NCI-H1105 (cell line): ENCODE results near the gene ST3GAL3.

Experiments
- DNase-seq: peaks from one replicate; lab custom pipeline; 2025; lab: John Stamatoyannopoulos, UW

ST3GAL3 gene

DNA sequence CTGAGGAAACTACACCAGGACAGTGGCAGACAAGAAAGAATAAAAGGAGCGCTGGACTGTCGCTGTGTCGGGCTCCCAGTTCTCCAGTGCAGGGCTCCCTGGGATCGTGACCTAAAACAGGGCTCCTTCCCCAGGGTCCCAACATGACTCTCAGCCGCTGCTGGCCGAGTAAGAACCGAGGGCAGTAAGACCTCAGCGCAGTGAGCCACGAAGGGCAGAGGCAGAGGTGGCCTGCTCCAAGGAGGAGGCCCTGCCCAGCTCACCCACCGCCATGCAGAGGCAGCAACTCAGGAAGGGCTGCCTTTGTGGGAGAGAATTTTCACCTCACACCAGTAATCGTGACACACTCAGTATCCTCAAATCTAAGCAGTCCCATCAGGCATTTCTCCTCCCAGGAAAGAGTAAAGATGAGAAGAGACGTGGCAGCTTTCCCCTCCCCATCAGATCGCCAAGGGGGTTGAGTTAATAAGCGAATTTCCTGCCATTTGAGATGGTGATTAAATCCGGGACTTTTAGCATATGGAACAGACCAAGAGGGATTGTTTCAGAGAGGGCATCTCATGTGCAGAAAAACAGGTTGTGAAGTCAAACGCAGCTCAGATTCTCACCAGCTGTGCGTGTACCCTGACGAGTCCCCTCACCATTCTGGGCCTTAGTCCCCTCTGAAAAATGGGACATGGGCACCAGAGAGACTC, 206.5 kb downstream of the ST3GAL3 start:
- DNase-seq, result no peak

DNA sequence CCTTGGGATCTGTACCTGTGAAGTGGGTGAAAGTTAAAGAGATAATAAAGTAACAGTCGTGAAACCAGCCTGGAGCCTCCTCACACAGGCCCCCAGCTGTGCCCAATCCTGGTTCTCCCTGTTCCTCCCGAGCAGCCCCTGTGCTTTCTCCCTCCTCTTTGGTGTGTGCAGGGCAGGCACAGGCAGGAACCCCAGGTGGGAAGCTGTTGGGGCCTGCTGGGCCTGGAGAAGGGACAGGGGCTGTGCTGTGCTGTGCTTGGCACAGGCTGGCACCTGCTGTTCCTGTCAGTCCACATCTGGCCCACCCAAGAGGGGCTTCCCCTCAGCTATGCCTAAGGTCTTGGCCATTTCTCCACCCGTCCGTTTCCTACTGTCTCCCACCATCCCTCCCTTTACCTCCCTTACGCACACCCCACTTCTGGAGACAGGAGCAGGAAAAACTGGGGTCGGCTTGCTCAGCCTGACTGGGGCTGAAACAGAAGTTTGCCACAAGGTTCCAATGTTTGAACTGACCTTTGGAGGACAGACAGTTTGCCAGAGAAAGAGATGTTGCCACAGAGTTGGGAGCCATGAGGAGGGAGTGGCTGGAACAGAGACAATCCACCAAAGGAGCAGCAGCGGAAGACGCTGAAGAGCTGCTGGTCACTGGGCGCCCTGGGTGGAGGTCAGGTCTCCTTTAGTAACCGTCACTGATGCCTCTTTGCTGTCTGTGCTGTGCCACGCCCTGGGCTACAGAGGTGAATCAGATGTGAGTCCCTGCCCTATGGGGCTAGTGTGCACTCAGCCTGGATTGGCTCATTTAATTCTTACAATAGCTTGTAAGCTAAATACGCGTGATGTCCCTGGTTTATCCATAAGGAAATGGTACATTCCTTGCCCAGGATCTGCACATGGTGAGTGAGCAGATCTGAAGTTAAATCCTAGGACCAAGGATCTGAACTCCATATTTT, 207.5 kb downstream of the ST3GAL3 start:
- DNase-seq, result no peak

DNA sequence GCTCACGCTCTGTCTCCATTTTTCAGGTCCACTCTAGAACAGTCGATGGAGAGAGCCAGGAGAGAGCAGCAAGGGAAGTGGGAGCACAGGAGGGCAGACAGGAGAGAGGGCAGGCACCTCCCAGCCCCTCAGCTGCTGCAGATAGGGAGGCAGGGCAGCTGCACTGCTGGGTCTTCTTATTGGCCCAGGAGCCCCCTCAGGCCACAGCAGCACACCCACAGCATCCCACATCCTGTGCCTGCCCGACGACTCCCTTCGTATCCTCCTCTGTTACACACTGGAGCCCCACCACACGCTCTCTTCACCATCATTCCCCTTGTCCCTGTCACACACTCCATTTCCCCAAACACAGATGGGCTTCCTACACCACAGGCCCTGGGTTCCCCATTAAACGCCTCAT, 212.6 kb downstream of the ST3GAL3 start:
- DNase-seq, result no peak

DNA sequence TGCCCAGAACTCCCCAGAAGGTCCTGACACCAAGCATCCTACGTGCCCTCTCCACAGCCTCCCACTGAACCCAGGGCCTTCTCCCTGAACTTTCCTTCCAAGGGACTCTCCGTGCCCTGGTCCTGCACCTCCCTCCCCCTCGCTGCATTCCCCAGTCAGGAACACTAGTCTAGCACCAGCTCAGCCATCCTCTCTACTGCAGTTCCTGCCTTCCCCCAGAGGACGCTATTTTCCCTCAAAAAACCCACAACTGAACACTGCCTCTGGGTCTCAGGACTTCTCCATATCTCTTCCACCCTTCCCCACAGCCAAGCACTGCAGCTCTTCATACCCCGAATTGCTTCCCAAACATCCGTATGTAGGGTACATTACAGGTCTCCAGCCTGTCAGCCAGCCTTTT, 213.7 kb downstream of the ST3GAL3 start:
- no peak for DNase-seq

DNA sequence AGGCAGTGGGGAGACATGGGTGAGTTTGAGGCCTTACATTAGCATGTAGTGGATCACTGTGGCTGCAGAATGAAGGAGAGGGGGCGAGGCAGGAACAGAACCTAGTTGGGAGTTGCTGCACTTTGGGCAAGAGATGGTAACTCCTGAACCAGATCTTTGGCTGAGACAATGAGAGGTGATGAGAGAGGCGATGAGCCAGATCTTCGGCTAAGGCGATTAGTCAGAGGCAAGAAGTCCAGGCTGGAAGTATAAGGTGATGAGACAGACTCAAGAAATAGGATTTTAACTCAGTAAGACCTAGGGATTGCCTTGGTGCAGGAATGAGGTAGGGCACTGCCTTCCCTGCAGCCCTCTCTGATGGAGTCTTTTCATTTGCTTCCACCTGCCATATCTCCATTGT, 217.2 kb downstream of the ST3GAL3 start:
- DNase-seq, result no peak

DNA sequence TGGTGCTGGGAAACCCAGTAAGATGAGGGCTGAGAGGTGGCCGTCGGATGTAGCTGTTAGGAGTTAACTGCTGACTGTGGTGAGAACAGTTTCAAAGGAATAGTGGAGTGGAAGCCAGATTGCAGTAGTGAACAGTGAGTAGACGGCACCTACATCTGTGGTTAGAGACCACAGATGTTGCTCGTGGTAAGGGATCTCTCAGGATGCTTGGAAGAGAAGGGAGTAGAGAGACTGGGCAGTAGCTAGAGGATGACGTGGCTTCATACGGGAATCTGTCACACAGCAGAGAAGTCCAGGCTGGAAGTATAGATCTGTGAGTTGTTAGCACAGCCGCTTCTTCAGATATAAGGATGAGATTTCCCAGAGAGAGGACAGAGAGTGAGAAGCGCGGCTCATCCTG, 218.5 kb downstream of the ST3GAL3 start:
- DNase-seq, result no peak

DNA sequence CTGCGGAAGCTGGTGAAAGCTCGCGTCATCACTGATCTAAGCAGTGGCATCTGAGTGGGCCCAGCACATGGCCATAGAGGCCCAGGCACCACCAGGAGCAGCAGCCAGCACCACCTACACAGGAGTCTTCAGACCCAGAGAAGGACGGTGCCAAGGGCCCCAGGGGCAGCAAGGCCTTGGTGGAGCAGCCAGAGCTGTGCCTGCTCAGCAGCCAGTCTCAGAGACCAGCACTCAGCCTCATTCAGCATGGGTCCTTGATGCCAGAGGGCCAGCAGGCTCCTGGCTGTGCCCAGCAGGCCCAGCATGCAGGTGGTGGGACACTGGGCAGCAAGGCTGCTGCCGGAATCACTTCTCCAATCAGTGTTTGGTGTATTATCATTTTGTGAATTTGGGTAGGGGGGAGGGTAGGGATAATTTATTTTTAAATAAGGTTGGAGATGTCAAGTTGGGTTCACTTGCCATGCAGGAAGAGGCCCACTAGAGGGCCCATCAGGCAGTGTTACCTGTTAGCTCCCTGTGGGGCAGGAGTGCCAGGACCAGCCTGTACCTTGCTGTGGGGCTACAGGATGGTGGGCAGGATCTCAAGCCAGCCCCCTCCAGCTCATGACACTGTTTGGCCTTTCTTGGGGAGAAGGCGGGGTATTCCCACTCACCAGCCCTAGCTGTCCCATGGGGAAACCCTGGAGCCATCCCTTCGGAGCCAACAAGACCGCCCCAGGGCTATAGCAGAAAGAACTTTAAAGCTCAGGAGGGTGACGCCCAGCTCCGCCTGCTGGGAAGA, 223.0 kb downstream of the ST3GAL3 start:
- DNase-seq, result no peak

DNA sequence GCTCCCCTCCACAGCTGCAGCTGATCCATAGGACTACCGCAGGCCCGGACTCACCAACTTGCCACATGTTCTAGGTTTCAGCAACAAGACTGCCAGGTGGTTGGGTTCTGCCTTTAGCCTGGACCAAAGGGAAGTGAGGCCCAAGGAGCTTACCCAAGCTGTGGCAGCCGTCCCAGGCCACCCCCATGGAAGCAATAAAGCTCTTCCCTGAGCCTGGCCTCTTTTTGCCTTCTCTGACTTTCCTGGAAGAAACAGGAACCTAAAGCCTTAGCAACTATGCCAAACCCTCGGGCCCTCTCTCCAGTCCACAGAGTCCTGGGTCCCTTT, 223.6 kb downstream of the ST3GAL3 start:
- DNase-seq, result no peak

DNA sequence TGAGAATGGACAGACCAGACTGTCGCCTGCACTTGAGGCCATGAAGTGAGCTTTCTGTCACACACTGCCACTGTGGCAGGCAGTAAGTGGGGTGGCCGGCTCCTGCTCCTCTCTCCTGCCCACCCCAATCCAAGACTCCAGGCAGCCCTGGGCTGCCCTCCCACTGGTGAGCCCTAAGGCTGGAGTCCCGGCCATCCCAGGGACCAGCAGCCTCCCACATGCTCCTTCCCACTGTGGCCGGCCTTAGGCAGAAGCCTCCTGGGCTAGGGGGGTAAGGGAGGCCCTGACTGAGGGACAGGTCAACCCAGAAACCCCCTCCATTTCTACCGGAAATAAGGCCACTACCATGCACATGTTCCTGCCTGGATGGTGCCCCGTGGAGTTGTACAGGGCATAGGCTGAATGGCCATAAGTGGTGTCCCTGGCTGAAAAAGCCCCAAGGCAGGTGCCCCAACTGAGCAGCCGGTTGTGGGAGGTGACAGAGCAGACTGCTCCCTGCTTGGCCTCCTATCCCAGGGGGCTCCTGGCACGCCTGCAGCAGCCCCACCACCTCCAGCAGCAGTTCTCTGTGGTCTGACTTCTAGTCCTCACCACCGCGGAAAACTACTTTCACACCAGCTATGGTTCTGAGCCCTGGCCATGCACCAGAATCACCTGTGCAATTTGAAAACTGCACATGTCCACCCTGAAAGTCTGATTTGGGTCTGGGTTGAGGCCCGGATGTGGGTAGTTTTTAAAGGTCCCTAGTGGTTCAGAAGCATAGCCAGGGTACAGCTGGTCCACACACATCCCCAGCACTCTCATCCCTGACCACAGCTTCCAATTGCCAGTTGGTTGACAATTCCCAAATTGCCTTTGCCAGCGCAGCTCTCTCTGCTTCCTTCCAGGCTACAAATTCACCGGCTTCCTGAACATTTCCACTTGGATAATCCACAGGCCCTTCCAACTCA, 224.7 kb downstream of the ST3GAL3 start:
- no peak for DNase-seq

DNA sequence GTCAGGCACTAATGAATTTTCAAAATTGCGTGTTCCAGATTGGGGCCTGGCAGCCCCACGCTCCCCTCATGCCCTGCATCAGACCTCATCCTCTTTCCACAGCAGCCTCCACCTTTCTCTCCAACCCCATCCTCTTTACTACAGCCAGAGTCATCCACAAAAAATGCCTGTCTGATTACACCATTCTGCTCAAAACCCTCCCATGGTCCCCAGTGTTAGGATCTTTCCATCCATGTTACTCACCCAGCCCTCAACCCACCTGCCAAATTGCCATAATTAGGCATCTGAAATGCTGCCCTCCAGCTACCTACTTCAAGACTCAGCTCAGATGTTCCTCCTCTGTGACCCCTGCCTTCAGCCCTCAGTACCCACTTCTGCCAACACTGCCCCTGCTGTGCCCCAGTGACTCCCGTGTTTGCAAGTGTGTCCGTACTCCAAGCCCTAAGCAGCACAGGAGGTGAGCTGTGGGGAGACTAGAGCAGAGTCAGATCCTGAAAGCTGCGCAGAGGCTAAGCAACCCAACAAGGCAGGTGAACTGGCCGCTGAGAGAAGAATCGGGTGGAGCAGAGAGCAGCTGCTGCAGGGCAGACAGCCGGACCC, 225.6 kb downstream of the ST3GAL3 start:
- DNase-seq, result peak; percentile 31

DNA sequence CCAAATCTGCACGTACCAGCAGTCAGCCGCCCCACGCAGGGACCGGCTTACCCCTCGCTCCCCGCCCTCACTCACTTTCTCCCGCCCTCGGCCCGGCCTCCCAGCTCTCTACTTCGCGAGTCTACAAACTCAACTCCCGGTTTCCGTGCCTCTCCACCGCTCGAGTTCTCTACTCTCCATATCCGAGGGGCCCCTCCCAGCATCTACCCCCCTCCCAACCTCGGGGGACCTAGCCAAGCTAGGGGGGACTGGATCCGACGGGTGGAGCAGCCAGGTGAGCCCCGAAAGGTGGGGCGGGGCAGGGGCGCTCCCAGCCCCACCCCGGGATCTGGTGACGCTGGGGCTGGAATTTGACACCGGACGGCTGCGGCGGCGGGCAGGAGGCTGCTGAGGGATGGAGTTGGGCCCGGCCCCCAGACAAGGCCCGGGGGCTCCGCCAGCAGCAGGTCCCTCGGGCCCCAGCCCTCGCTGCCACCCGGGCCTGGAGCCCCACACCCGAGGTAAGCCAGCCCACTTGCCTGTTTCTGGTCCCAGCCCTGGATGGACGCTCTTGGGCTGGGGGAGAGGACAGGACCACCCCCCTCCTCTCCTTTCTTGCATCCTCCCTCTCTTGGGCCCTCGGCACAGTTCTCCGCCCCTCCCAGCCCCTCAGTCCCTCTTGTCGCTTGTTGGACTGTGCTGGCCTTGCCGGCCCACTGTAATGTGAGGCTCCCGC, 226.2 kb downstream of the ST3GAL3 start, which contains the start of gene ARTN:
Gene ARTN (plus strand): TSS at position 416 of the 715 bp plus-strand sequence. CDS start 1,856 bp downstream, outside the sequence.
- peak; percentile 43 for DNase-seq

DNA sequence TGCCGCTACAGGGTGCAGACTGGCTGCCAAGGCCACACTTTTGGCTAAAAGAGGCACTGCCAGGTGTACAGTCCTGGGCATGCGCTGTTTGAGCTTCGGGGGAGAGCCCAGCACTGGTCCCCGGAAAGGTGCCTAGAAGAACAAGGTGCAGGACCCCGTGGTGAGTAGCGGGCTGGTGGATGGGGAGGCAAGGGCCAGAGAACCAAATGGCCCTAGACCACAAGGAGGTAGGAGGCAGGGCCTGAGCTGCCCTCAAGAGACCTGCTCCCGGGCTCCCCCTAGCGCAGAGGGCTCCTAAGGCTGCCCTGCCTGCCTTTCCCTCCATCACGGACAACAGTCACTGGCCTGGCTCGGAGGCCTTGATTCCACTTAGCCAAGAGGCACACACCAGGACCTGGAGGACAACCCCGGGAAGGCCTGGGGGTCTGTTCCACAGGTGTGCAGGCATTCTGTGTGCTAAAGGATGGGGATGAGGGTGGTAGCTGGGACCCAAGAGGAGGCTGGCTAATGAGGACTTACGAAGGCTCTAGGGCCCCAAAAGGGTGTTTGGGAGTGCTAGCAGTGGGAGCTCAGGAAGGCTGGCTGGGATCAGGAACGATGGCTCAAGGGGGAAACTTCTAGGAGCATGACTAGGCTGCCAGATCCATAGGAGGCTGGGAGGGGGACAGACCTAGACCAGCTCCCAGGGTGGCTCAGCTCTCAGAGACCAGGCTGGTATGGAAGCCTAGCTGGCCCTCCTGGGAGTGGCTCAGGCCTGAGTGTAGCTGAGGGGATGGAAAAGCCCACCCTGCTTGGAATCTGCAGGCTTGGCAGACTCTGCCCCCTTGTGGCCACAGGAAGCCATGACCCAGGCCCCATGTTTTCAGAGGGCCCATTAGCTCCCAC, 227.0 kb downstream of the ST3GAL3 start:
- peak; percentile 78 for DNase-seq

DNA sequence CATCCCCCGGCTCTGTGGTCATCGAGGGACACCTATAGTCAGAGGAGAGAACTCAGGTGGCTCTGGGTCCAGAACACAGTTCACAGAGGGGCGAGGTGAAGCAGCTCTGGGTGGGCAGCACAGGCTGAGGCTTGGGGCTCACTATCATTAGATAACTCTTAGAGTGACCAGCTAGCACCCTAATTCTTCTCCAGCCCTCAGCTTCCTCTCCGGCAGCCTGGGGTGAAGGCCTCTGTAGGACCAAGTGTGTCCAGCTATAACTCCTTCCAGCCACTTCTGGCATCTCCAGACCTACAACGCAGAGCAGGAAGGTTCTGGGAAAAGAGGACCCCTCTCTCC, 227.6 kb downstream of the ST3GAL3 start:
- no peak for DNase-seq

DNA sequence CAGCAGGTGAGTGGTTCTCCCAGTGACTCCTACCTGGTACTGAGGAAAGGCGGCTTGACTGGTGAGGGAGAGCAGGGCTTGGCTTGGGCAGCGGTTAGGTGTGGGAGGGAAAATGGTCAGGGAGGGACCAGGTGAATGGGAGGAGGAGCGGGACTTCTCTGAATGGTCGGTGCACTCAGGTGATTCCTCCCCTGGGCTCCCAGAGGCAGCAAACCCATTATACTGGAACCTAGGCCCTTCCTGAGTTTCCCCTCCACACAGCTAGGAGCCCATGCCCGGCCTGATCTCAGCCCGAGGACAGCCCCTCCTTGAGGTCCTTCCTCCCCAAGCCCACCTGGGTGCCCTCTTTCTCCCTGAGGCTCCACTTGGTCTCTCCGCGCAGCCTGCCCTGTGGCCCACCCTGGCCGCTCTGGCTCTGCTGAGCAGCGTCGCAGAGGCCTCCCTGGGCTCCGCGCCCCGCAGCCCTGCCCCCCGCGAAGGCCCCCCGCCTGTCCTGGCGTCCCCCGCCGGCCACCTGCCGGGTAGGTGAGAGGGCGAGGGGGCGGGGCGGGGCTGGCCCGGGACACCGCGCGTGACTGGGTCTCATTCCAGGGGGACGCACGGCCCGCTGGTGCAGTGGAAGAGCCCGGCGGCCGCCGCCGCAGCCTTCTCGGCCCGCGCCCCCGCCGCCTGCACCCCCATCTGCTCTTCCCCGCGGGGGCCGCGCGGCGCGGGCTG, 228.5 kb downstream of the ST3GAL3 start:
- DNase-seq, result peak; percentile 32

DNA sequence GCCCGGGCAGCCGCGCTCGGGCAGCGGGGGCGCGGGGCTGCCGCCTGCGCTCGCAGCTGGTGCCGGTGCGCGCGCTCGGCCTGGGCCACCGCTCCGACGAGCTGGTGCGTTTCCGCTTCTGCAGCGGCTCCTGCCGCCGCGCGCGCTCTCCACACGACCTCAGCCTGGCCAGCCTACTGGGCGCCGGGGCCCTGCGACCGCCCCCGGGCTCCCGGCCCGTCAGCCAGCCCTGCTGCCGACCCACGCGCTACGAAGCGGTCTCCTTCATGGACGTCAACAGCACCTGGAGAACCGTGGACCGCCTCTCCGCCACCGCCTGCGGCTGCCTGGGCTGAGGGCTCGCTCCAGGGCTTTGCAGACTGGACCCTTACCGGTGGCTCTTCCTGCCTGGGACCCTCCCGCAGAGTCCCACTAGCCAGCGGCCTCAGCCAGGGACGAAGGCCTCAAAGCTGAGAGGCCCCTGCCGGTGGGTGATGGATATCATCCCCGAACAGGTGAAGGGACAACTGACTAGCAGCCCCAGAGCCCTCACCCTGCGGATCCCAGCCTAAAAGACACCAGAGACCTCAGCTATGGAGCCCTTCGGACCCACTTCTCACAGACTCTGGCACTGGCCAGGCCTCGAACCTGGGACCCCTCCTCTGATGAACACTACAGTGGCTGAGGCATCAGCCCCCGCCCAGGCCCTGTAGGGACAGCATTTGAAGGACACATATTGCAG, 229.3 kb downstream of the ST3GAL3 start:
- peak; percentile 54 for DNase-seq

DNA sequence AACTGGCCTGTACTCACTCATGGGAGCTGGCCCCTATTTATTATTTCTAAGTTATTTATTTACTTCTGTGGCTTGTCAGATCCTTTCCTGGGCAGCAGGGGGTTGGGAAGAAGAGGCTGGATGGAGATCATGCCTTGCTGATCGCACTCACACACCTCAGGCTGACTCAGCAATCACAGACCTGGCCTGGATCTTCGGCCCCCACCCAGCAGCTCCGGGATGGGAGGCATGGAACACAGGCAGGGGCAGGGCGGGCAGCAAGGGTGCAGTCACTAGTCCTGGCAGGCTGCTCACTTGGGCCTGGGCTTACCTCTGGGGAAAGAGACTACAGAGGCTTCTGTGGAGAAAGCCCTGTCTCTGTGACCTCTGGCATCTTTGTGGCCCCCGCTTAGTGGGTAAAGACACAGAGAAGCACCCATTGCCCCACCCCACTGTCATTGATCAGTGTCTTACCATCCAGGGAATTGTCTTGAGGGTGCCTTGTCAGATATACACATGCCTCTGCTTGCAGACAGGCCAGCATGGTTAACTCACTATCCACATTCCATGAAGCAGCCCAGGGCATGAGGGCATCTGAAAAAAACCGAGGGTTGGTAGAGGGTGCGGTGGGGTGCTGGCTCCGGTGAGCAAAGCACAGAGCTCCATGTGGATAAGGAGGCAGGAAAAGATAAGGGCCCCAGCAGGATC, 230.0 kb downstream of the ST3GAL3 start:
- no peak for DNase-seq

DNA sequence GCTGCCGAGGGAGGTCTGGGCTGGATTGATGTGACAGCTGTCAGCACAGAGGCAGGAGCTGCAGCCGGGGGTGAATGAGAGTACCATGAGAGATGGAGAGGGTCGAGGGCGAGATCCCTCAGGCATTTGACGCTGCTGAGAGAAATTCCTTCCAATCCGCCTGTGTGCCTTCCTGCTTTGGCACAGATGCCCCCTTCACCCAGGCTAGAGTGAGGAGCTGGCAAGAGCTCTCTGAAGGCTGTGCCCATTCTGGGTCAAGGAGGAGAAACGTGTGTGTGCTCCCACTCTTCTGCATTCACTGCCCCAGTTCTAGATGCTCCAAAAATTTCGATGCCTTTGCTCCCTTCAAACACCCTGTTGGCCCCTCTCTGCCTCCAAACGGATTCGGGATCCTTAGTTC, 231.0 kb downstream of the ST3GAL3 start:
- DNase-seq, result no peak
